Measurements from ENCODE around the gene SLC5A11. TPM values are rescaled to one million over a fixed set of nuclear protein-coding genes. Genes with fewer than 3 reads are reported as not detected.

SLC5A11 gene
- total RNA-seq, 1 experiment from 2014 or later, result 0.47 TPM

- no peak for TF ChIP-seq ELF1 (IDR thresholded peaks at IDR 0.05; ENCODE audit: borderline replicate concordance, low read depth)
- no peak for TF ChIP-seq ZBTB33 (IDR thresholded peaks at IDR 0.05; ENCODE audit: extremely low read depth, insufficient replicate concordance, low read length)
- no peak for TF ChIP-seq JUND (IDR thresholded peaks at IDR 0.05)
- no peak for TF ChIP-seq EZH2 (IDR thresholded peaks at IDR 0.05)
- TF ChIP-seq SRF (IDR thresholded peaks at IDR 0.05; ENCODE audit: low read depth), result no peak
Measured at GRCh38 chr16:24826096-24826690, 19.6 kb upstream of the SLC5A11 start (continued).

GRCh38 chr16:24826817-24827566 lies 18.8 kb upstream of the SLC5A11 start:
- H4K20me1 ChIP-seq (ENCODE audit: insufficient read depth), result peaks cover 6% of the 10 kb centered on the region; the same call in 1 of the 2 replicates
- no peak overlapping the region for H2AFZ ChIP-seq (ENCODE audit: low read depth, low read length, poor library complexity, severe bottlenecking)
- H3K27ac ChIP-seq (ENCODE audit: low read depth, low read length), result no peak overlapping the region
- H3K4me1 ChIP-seq (ENCODE audit: control insufficient read depth in 1 of 2, insufficient read depth in 2 of 2, low read length in 2 of 2), result no peaks in the 10 kb centered on the region
- intact Hi-C loops (cut with micrococcal nuclease), result no loop called here
- no peak for ATAC-seq
- TF ChIP-seq ATF3 (IDR thresholded peaks at IDR 0.05) (no peak), MAX (IDR thresholded peaks at IDR 0.05) (no peak), YY1 (IDR thresholded peaks at IDR 0.05; ENCODE audit: extremely low read depth, insufficient replicate concordance, low read depth, low read length) (no peak), TCF7L2 (IDR thresholded peaks at IDR 0.05; ENCODE audit: borderline replicate concordance, extremely low read depth, insufficient read depth, insufficient read length) (no peak), EZH2phosphoT487 (IDR thresholded peaks at IDR 0.05; ENCODE audit: borderline replicate concordance) (no peak), EGR1 (IDR thresholded peaks at IDR 0.05; ENCODE audit: low read depth) (no peak), POLR2AphosphoS5 (IDR thresholded peaks at IDR 0.05; ENCODE audit: low read depth, low read length) (no peak), ZFX (IDR thresholded peaks at IDR 0.05) (no peak), CBX3 (IDR thresholded peaks at IDR 0.05; ENCODE audit: low read depth) (no peak), FOSL1 (IDR thresholded peaks at IDR 0.05; ENCODE audit: low read depth) (no peak), CEBPB (IDR thresholded peaks at IDR 0.05; ENCODE audit: low read depth) (no peak), ZBTB33 (IDR thresholded peaks at IDR 0.05; ENCODE audit: extremely low read depth, insufficient replicate concordance, low read length) (no peak)
- H3K36me3 ChIP-seq (ENCODE audit: control insufficient read depth in 1 of 2, insufficient read depth in 2 of 2, low read length in 2 of 2), result peaks cover 9 to 17% of the 10 kb centered on the region in 2 experiments; a peak in 3 of 4 replicates
- no peaks in the 10 kb centered on the region for H3K27me3 ChIP-seq (ENCODE audit: insufficient read depth, low read length)
- DNase-seq (ENCODE audit: low read depth, low spot score), result no peak
- H3K9ac ChIP-seq (ENCODE audit: low read length), result no peak overlapping the region
- ChIA-PET POLR2A (no interaction called here), CTCF (no interaction called here), RAD21 (ENCODE audit: low non-redundant PET in 1 of 2, low total read pairs in 2 of 2, uncharacterized antibody in 2 of 2, unreplicated experiment in 2 of 2) (no interaction called here)
- no peaks in the 10 kb centered on the region for H3K9me3 ChIP-seq (ENCODE audit: control insufficient read depth in 1 of 2, insufficient read depth in 1 of 2, low read depth in 1 of 2, low read length in 2 of 2)
- H3K4me2 ChIP-seq (ENCODE audit: low read length), result no peak overlapping the region
- BruUV-seq (replicated peaks), result no TSS peak
- no peaks in the 10 kb centered on the region for H3K79me2 ChIP-seq (ENCODE audit: insufficient read depth, low read length)
- H3K9me2 ChIP-seq (ENCODE audit: insufficient read depth), result no peaks in the 10 kb centered on the region
- H3K4me3 ChIP-seq (replicated peaks in 1 of 2; ENCODE audit: low read depth in 1 of 2, low read length in 2 of 2), result no peak overlapping the region

All from HCT116 (cell line).